ENCODE data around the gene TNFRSF1B.

The TNFRSF1B gene

GRCh38 chr1:12158357-12159092, 8.3 kb upstream of the TNFRSF1B start:
- no peak for DNase-seq (ENCODE audit: low read depth in 2 of 2)

DNA sequence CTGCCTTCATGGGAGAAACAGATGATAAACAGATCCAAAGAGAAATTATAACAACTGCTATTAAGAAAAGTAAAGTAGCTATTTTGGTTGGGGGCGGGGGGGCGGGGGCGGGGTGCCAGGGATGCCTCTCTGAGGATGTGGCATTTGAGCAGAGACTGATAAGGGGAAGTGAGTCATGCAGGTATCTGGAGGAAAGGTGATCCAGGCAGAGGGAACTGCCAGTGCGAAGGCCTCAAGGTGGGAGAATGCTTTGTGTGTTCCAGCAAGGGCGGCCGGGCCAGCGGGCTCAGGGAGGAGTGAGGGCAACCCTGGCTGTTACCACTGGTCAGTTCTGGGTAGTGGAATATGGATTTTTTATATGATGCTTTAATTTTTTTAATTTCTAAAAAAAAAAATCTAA, 7.0 kb upstream of the TNFRSF1B start:
- DNase-seq (ENCODE audit: low read depth in 2 of 2), result no peak

DNA sequence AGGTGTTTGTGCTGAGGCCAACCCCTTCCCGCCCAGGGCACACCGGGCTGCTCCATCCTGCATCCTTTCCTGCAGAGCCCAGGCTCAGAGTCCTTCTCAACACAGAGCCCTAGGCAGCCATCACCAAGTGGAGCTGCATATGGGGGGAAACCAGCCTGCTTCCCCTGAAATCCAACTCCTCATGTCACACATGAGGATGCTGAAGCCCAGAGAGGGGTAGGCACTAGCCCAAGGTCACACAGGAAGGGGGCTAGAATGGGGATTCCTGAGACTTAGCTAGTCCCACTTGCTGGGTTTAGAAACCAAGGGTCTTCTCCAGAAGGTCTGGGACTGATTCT, 5.5 kb upstream of the TNFRSF1B start:
- no peak for DNase-seq (ENCODE audit: low read depth in 2 of 2)

DNA sequence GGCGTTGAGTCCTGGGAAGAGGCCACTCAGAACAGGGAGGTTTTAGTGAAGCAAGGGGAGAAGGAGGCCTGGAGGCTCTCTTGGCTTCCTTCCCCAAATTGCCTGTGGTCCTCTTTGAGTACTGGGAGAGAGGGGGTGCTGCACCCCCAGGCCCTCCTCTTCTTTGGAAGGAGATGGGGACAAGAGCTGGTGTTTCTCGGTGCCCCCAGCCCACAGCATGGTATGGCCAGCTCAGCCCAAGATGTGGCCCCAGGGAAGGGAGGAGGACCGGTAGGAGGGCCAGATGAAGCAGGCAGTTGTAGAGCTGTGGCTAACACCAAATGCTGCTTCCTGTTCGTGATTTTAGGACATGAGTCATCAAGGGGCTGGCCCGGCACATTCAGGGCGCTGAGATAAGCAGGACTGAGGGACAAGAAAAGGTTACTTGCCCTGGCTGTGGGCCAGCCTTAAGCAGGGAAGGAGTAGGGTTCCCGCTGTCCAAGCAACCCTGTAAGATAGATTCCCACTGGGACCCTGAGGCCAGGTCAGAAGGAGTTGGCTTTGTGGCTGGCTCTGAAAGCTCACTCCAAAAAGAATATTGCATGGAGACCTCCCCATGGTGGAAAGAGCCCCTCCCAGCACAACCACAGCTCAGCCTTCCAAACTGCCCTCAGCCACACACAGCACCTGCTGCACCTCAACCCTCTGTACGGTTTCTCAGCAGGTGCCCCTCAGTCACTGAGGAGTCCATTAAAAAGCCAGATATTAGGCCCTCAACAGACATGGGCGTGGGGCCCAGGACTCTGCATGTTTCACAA, 4.9 kb upstream of the TNFRSF1B start:
- peak; percentile 72 to 76 for DNase-seq (ENCODE audit: low read depth in 2 of 2)

GRCh38 chr1:12162459-12163137, 4.2 kb upstream of the TNFRSF1B start:
- no peak for DNase-seq (ENCODE audit: low read depth in 2 of 2)

GRCh38 chr1:12163210-12163609, 3.6 kb upstream of the TNFRSF1B start:
- DNase-seq (ENCODE audit: low read depth in 2 of 2), result no peak

- no peak for DNase-seq (ENCODE audit: low read depth in 2 of 2)
Observed at GRCh38 chr1:12164210-12164609, 2.6 kb upstream of the TNFRSF1B start.

DNA sequence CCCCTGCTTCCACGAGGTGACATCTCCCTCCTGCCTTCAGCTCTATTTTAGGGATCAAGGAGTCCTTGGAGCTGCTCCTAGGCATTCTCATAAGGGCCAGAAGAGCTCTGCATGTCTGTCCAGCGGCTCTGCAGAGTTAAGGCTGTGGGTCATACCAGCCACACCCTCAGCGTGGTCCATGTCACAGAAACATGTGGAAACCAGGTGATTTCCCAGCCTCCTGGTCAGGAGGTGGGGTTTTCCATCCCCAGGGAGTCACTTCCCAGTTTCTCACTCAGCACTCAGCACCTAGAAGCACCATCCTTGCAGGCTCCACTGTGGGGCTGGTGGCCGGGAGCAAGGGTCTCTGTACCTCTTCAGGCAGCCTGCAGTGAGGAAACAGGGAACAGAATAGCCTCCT, 1.4 kb upstream of the TNFRSF1B start:
- no peak for DNase-seq (ENCODE audit: low read depth in 2 of 2)

DNA sequence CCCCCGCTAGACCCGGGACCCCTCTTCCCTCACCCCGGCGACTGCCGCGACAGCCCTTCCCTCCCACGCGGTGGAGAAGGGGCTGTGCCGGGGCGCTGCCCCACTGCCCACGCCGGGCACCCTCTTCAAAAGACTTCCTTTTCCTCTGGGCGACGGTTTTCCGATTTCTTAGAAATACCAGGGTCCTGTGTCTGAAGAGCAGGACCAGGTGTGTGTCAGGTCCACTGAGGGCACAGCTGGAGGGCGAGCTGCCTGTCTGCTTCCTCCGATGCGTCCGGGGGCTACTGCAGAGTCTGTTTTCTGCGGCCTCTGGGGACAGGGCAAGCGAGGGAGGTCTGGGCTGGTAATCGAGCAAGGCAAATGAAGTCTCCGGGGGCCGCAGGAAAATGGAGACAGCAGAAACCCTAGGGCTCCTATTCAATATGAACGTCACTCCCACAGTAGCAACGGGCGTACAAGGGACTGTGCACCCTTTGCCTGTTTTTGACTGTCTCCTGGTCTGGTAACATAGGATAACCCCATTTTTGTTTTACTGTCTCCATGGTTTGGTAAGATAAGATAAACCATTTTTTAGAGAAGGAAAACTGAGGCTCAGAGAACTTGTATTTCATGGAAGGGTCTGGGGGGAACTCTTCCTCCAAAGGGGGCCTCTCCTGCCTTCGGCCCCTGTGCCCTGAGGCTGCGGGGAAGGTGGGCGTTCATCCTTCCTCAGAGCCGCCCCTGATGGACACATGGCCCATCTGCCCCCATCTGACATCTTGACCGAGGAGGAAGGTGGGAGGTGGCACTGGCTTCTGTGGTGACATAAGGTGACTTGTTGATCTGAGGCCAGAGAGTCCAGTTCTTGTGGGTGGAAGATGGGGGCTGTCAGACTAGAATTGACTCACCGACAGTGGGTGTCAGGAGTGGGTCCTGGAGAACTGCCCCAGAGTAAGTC, 970 bp downstream of the TNFRSF1B start:
- DNase-seq (ENCODE audit: low read depth in 2 of 2), result no peak

DNA sequence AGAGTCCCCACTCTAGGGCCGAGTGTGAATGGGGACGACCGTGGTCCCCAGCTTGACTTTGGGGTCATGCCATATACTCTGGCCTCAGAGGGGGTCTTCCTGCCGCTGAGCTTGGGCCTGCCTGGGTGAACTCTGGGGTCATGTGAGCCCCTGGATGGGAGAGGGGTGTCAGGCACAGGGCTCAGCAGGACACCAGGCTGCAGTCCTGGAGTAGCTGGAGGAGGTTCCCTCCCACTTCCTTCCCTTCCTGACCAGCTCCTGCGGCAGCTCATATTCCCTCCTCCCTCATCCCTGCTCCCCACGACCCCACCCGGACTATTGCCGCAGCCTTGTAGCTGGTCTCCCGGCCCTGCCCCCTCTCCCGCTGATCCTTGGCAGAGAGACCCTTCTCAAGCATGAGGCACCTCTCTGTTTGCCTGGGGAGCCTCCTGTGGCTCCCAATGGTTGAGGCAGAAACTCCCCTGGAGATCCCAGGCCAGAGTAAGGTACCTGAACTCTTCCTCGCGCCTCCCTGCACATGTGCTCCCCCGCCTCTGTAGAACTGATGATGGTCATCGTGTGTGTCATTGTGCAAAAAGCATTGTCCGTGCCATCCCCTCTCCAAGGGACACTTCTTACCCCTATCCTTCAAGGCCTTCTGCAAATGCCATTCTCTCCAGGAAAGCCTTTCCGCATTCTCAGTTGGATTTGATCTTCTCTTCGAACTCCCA, 1.8 kb downstream of the TNFRSF1B start:
- DNase-seq (ENCODE audit: low read depth in 2 of 2), result no peak

DNA sequence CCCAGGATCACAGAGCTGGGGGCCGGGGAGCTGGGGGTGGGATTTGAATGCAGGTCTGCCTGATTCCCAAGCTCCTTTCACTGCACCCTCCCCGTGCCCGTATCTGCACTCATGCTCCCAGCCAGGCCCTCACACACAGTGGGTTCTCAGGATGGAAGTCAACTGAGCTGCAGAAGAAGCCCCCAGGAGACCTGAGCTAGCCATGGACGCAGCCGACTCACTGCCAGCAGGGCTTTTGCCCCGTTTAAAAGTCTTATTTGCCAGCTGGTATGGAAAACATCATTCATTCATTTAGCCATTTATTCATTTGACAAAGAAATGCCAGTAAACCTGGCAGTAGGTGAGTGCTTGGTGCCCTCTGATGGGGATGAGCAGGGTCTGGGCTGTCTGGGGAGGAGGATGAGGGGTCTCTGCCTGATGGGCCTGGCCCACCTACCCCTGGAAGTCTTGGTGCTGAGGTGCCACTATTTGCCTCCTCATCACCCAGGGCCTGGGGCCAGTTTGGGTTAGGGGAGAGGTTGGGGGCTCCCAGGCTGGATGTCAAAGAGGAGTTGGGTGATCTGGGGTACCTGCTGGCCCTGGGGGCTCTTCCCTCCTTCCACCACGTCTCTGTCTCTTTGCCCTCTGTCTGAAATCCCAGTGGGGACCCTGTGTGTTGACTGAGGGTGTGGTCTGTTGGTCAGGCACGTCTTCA, 2.8 kb downstream of the TNFRSF1B start:
- no peak for DNase-seq (ENCODE audit: low read depth in 2 of 2)

DNA sequence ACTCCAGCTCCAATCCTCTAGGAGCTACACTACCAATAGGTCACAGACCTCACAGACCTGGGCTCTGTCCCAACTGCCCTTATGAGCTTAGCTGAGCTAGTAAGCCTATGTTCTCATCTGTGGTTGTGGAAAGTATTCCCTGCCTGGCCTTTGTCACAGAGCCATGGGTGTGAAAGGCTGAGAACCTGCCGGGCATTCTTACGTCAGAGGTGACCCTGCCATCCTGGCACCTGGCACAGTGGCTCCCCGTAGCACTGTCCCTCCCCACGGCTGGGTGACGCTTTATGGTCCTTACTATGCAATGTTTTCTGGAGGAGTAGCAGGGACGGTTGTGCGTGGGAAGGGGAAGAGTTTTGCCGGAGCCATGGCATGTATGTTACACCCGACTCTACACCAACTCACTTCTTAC, 3.5 kb downstream of the TNFRSF1B start:
- no peak for DNase-seq (ENCODE audit: low read depth in 2 of 2)

- DNase-seq (ENCODE audit: low read depth in 2 of 2), result no peak
Observed at GRCh38 chr1:12171206-12172041, 4.6 kb downstream of the TNFRSF1B start.

GRCh38 chr1:12172042-12172851, 5.5 kb downstream of the TNFRSF1B start:
- no peak for DNase-seq (ENCODE audit: low read depth in 2 of 2)

- DNase-seq (ENCODE audit: low read depth in 2 of 2), result no peak
Observed at GRCh38 chr1:12173041-12173509, 6.3 kb downstream of the TNFRSF1B start.

DNA sequence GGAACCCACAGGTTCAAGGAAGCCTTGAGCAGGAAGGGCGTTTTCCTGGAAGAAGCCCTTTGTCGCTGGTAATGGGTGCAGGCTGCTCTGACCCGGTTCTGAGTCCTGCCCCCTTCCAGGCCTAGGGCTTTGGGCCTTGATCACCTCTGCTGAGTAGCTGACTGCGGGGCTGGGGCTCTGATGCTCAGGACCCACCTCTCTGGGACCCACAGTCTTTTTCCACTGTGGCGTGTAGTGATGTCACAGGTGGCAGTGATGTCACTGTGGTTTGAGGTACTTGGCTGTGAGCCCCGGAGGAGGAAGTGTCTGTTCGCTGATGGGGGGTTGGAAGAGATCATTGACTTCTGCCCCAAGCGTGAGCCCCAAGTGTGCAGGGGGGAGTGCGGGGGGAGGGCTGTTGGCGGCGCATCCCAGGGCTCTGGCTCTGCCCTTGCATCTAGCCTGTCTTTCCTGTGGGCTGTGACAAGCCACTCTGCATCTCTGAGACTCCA, 6.9 kb downstream of the TNFRSF1B start:
- DNase-seq (ENCODE audit: low read depth in 2 of 2), result peak; percentile 68 to 83

DNA sequence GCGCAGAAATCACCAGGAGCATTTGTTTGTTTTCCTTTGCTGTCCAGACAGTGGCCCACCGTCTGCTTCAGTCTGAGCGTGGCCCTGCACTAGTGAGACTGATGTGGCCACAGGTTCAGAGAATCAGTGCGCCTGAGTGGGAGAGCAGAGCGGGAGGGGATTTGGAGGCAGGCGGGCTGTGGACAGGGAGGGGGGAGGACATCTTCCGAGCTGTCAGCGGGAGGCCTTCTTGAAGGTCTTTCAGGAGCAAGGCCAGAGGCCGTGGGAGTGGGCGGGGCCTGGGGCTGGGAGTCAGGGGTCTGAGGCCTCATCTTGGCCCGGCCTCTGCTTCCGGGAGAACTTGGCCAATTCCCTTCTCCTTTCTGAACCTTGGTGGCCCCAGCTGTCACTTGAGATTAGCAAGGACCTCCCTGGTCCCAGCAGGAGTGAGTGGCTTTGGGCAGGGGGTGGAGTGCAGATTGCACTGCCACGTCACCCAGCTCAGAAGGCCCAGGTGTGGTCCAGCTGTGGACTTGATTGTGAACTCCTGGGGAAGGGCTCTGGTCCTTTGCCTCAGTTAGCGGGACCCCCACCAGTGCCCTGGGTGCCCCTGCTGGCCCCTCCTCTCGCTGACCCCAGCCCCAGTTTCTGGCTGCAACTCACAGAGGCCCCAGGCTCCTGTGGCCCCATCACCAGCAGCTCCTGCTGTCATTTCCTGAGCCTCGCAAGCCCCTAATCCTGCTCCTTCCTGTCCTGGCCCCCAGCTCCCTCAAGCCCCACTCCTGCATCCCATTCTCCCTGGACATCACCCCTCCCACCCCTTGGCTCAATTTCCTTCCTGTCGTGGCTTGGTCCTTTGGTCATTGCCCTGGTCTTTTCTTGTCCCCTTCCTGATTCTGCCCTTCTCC, 8.4 kb downstream of the TNFRSF1B start:
- DNase-seq (ENCODE audit: low read depth in 2 of 2), result no peak

All from stimulated activated CD4-positive, alpha-beta T cell treated with anti-CD3 and anti-CD28 coated beads, Interleukin-15, amount 100 ng/mL, for 48 hours (primary cell).